HepG2 (cell line): Measurements from ENCODE around the gene SIK3. TPM values are rescaled to one million over a fixed set of nuclear protein-coding genes. Genes with fewer than 3 reads are reported as not detected.
A peak's percentile ranks its signal among the peaks of the same experiment; 100 is the strongest.

Experiments
- ATF1 ChIP-seq: IDR thresholded peaks from 2 replicates; pipeline ENCODE4 v1.6.1; 2016; ENCODE audit warnings: mild to moderate bottlenecking, control low read depth
- NFE2 ChIP-seq: sonication (generic); formaldehyde crosslinking; IDR thresholded peaks from 2 replicates; pipeline ENCODE4 v1.4.0; 2020; ENCODE audit warnings: missing genetic modification reagents
- RERE ChIP-seq: IDR thresholded peaks from 2 replicates; pipeline ENCODE4 v1.6.1; 2016; ENCODE audit warnings: low read depth, missing genetic modification reagents, missing compliant biosample characterization
- YY1 ChIP-seq: IDR thresholded peaks from 2 replicates; pipeline ENCODE4 v1.6.1; 2011; ENCODE audit warnings: low read length, low read depth, moderate library complexity, mild to moderate bottlenecking; ENCODE audit not compliant: insufficient read depth, insufficient replicate concordance
- ZNF280D ChIP-seq: sonication (generic); formaldehyde crosslinking; IDR thresholded peaks from 2 replicates; pipeline ENCODE4 v1.5.1; 2020; ENCODE audit warnings: mild to moderate bottlenecking, missing genetic modification reagents
- ZNF451 ChIP-seq: sonication (generic); formaldehyde crosslinking; IDR thresholded peaks from 2 replicates; pipeline ENCODE4 v1.5.0; 2020; ENCODE audit warnings: mild to moderate bottlenecking, missing genetic modification reagents
- ZNF549 ChIP-seq: sonication (generic); formaldehyde crosslinking; IDR thresholded peaks from 2 replicates; pipeline ENCODE4 v1.5.0; 2020; ENCODE audit warnings: missing genetic modification reagents
- polyA plus RNA-seq, 8 experiments: library from polyadenylated mRNA; depleted of rRNA in 3 of 8; stranded (reverse) in 7 of 8; unstranded in 1 of 8; fragments of >200 nt; fragmentation: Illumina TruSeq in 4 of 8; extraction: Trizol in 4 of 8; gene quantifications; 2 replicates each; pipeline versions ENCODE4 v1.2.1 to v1.2.3, GENCODE V29; 2011 to 2016; ENCODE audit warnings: low read depth in 4 of 8, missing spikeins in 1 of 8, mixed read lengths in 1 of 8; ENCODE audit not compliant: insufficient read depth in 1 of 8
- total RNA-seq, 5 experiments: library from RNA; depleted of rRNA; stranded (reverse); fragments of >200 nt; fragmentation: Illumina TruSeq; extraction: Trizol; gene quantifications; 2 replicates each; pipeline ENCODE4 v1.2.3, GENCODE V29; 2016; ENCODE audit warnings: low read depth in 1 of 5
- TF ChIP-seq, protein P1 (sequence below): IDR thresholded peaks from 2 replicates; pipeline ENCODE4 v1.6.1; 2016; ENCODE audit warnings: low read depth, control low read depth
- TF ChIP-seq, protein P2 (sequence below): sonication (generic); formaldehyde crosslinking; IDR thresholded peaks from 2 replicates; pipeline ENCODE4 v1.4.0; 2020; ENCODE audit warnings: missing genetic modification reagents, borderline replicate concordance

Gene SIK3
- total and polyA plus RNA-seq, 2 of the 13 experiments (the other 11 are each of a cell fraction or from before 2014, with no cell fraction given) = 5.7 to 9.8 TPM

GRCh38 chr11:117076941-117077691 lies 21.1 kb downstream of the SIK3 start (continued):
- TF ChIP-seq, protein P1, sequence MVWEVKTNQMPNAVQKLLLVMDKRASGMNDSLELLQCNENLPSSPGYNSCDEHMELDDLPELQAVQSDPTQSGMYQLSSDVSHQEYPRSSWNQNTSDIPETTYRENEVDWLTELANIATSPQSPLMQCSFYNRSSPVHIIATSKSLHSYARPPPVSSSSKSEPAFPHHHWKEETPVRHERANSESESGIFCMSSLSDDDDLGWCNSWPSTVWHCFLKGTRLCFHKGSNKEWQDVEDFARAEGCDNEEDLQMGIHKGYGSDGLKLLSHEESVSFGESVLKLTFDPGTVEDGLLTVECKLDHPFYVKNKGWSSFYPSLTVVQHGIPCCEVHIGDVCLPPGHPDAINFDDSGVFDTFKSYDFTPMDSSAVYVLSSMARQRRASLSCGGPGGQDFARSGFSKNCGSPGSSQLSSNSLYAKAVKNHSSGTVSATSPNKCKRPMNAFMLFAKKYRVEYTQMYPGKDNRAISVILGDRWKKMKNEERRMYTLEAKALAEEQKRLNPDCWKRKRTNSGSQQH (CRISPR knock-in tag) = no peak
- TF ChIP-seq ZNF280D (CRISPR knock-in tag) (0 out of 2 replicates have a peak, but pooled peaks have one; percentile 56), RERE (CRISPR knock-in tag) (peak; percentile 99), ATF1 (peak; percentile 51; the same call in 1 of the 2 replicates), ZNF549 (CRISPR knock-in tag) (no peak), NFE2 (CRISPR knock-in tag) (no peak), YY1 (no peak), ZNF451 (CRISPR knock-in tag) (no peak)
- TF ChIP-seq, protein P2, sequence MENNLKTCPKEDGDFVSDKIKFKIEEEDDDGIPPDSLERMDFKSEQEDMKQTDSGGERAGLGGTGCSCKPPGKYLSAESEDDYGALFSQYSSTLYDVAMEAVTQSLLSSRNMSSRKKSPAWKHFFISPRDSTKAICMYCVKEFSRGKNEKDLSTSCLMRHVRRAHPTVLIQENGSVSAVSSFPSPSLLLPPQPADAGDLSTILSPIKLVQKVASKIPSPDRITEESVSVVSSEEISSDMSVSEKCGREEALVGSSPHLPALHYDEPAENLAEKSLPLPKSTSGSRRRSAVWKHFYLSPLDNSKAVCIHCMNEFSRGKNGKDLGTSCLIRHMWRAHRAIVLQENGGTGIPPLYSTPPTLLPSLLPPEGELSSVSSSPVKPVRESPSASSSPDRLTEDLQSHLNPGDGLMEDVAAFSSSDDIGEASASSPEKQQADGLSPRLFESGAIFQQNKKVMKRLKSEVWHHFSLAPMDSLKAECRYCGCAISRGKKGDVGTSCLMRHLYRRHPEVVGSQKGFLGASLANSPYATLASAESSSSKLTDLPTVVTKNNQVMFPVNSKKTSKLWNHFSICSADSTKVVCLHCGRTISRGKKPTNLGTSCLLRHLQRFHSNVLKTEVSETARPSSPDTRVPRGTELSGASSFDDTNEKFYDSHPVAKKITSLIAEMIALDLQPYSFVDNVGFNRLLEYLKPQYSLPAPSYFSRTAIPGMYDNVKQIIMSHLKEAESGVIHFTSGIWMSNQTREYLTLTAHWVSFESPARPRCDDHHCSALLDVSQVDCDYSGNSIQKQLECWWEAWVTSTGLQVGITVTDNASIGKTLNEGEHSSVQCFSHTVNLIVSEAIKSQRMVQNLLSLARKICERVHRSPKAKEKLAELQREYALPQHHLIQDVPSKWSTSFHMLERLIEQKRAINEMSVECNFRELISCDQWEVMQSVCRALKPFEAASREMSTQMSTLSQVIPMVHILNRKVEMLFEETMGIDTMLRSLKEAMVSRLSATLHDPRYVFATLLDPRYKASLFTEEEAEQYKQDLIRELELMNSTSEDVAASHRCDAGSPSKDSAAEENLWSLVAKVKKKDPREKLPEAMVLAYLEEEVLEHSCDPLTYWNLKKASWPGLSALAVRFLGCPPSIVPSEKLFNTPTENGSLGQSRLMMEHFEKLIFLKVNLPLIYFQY (CRISPR knock-in tag) = no peak
